Type B pancreatic cell (in vitro differentiated cells): ENCODE results near the gene H2BW2. TPM values are rescaled to one million over a fixed set of nuclear protein-coding genes. Genes with fewer than 3 reads are reported as not detected.

Experiments
- DNase-seq: peaks from one replicate; pipeline ENCODE4 v3.0.0; 2021; ENCODE audit warnings: mixed read lengths; ENCODE audit not compliant: unreplicated experiment; ENCODE audit errors: extremely low spot score
- H3K27ac Mint-ChIP-seq: 2 replicates; pipeline ENCODE4 v1.8.0; 2021; ENCODE audit warnings: mild to moderate bottlenecking, mixed read lengths
- H3K27me3 Mint-ChIP-seq: 2 replicates; pipeline ENCODE4 v1.8.0; 2021; ENCODE audit warnings: mixed read lengths
- H3K36me3 Mint-ChIP-seq: 2 replicates; pipeline ENCODE4 v1.8.0; 2021; ENCODE audit warnings: mixed read lengths
- H3K4me1 Mint-ChIP-seq: one replicate; pipeline ENCODE4 v1.8.0; 2021; ENCODE audit warnings: mixed read lengths; ENCODE audit not compliant: unreplicated experiment
- H3K4me3 Mint-ChIP-seq: 2 replicates; pipeline ENCODE4 v1.8.0; 2021; ENCODE audit warnings: mild to moderate bottlenecking, mixed read lengths
- H3K9me3 Mint-ChIP-seq: 2 replicates; pipeline ENCODE4 v1.8.0; 2021; ENCODE audit warnings: mixed read lengths
- CTCF ChIP-seq: fragments of 200-600 bp; sonication (generic); conservative IDR thresholded peaks from 2 replicates; pipeline ENCODE4 v1.5.0; 2021; ENCODE audit warnings: antibody characterized with exemption, mild to moderate bottlenecking
- total RNA-seq: library from RNA; stranded (reverse); gene quantifications from 2 replicates; pipeline ENCODE4 v1.2.1, GENCODE V29; 2021; ENCODE audit warnings: low replicate concordance

Gene H2BW2
- total RNA-seq, 1 donor from 2014 or later: not detected

- no peak for DNase-seq
- no peak overlapping the region for H3K4me3 Mint-ChIP-seq
Measured at GRCh38 chrX:104084063-104084462, 44.3 kb downstream of the H2BW2 start.

GRCh38 chrX:104084534-104085277 lies 45.0 kb downstream of the H2BW2 start:
- no peak for TF ChIP-seq CTCF
- DNase-seq: no peak
- Mint-ChIP-seq H3K27ac (no peak overlapping the region), H3K4me1 (no peaks in the 10 kb centered on the region), H3K36me3 (no peaks in the 10 kb centered on the region), H3K9me3 (no peaks in the 10 kb centered on the region), H3K4me3 (no peak overlapping the region), H3K27me3 (no peaks in the 10 kb centered on the region)

More at GRCh38 chrX:104084063-104084462, 44.3 kb downstream of the H2BW2 start:
- Mint-ChIP-seq H3K36me3 (no peaks in the 10 kb centered on the region), H3K27ac (no peak overlapping the region), H3K9me3 (no peaks in the 10 kb centered on the region), H3K27me3 (no peaks in the 10 kb centered on the region), H3K4me1 (no peaks in the 10 kb centered on the region)
- no peak for TF ChIP-seq CTCF

GRCh38 chrX:104085477-104085876 lies 45.7 kb downstream of the H2BW2 start:
- H3K9me3 Mint-ChIP-seq: no peaks in the 10 kb centered on the region
- no peaks in the 10 kb centered on the region for H3K36me3 Mint-ChIP-seq
- DNase-seq: no peak

GRCh38 chrX:104085919-104086318 lies 46.2 kb downstream of the H2BW2 start:
- no peaks in the 10 kb centered on the region for H3K36me3 Mint-ChIP-seq
- H3K27me3 Mint-ChIP-seq: no peaks in the 10 kb centered on the region
- DNase-seq: no peak
- TF ChIP-seq CTCF: no peak
- H3K4me3 Mint-ChIP-seq: no peak overlapping the region
- H3K9me3 Mint-ChIP-seq: no peaks in the 10 kb centered on the region
- H3K27ac Mint-ChIP-seq: no peak overlapping the region
- no peaks in the 10 kb centered on the region for H3K4me1 Mint-ChIP-seq

More at GRCh38 chrX:104085477-104085876, 45.7 kb downstream of the H2BW2 start:
- no peak for TF ChIP-seq CTCF
- H3K4me1 Mint-ChIP-seq: no peaks in the 10 kb centered on the region
- no peak overlapping the region for H3K27ac Mint-ChIP-seq
- no peaks in the 10 kb centered on the region for H3K27me3 Mint-ChIP-seq
- H3K4me3 Mint-ChIP-seq: no peak overlapping the region

Other genes starting within 250 kb of the H2BW2 start
- gene RAB9B, start 207.7 kb upstream of the H2BW2 start, total RNA-seq: 1.4 and 2.8 TPM in 2 replicates
- gene TMSB15B, start 77.3 kb upstream of the H2BW2 start, total RNA-seq: 13.2 and 23.0 TPM in 2 replicates
- not detected in 2 replicates for gene H2BW1, start 26.2 kb upstream of the H2BW2 start, total RNA-seq
- 4.4 and 16.5 TPM in 2 replicates for gene TMSB15C, start 36.3 kb downstream of the H2BW2 start, total RNA-seq
- gene ZCCHC18, start 72.6 kb downstream of the H2BW2 start, total RNA-seq: 2.6 and 9.0 TPM in 2 replicates
- gene SLC25A53, start 117.1 kb downstream of the H2BW2 start, total RNA-seq: 8.8 and 9.3 TPM in 2 replicates
- 17.4 and 18.5 TPM in 2 replicates for gene FAM199X, start 126.5 kb downstream of the H2BW2 start, total RNA-seq
- 0.19 TPM in 1 of 2 replicates, not detected in the other for gene ESX1, start 215.0 kb downstream of the H2BW2 start, total RNA-seq